Esophagus squamous epithelium (tissue), 4 donors: ENCODE measurements around the gene AK8.

Experiments
- CTCF ChIP-seq, 6 experiments: fragments of 450-650 bp in 4 of 6; fragments of 200-600 bp in 2 of 6; sonication (generic) in 2 of 6; IDR thresholded peaks; one replicate each; pipeline ENCODE4 v1.5.1; 2016 to 2019; ENCODE audit warnings: antibody characterized with exemption in 6 of 6, mild to moderate bottlenecking in 4 of 6, moderate library complexity in 4 of 6
- POLR2A ChIP-seq, 4 donors: fragments of 450-650 bp; IDR thresholded peaks; one replicate each; pipeline ENCODE4 v1.6.1; 2017; ENCODE audit warnings: antibody characterized with exemption in 4 of 4, mild to moderate bottlenecking in 4 of 4, moderate library complexity in 3 of 4

DNA sequence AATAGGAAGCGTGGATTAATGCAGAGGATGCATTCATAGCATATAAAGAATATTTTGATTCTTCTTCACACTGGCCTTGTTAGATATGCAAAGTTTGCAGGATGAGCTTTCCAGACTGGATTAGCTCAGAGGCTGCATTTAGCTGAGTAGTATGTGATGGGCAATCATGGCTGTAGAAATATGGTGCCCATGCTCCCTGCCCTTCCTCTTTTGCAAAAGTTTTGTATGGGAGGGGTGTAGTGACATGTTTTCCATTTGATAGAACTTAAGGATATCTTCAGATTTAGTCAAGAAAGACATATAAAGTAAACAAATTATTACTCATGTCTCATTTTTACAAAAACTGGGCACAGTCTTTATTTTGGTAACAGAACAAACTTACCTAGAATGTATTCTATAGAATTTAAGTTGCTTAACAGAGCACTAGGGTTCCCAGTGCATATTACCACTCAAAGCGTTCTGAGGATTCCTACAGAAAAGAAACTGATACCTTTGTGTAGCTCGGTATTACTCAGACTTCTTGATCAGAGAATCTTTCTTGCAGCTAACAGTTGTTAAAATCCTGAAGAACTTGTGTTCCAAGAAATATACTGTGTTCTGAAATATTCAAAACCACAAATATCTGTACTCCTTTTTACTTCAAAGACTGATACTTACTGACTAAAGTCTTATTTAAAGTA lies 198.0 kb downstream of the AK8 start:
- TF ChIP-seq CTCF (IDR thresholded peaks at IDR 0.05) (no peak), POLR2A (IDR thresholded peaks at IDR 0.05) (no peak)
